NCI-H524 (cell line): Measurements from ENCODE around the gene PKIB.
A peak's percentile ranks its signal among the peaks of the same experiment; 100 is the strongest.
"Not testable (repeated sequence)": the region's sequence is repeated elsewhere in the genome, so short reads cannot be mapped to it uniquely, and the experiment has no call there.

ENCODE experiments used
- DNase-seq, 2 experiments: peaks; one replicate each; lab custom pipeline; 2025; lab: John Stamatoyannopoulos, UW

The PKIB gene

DNA sequence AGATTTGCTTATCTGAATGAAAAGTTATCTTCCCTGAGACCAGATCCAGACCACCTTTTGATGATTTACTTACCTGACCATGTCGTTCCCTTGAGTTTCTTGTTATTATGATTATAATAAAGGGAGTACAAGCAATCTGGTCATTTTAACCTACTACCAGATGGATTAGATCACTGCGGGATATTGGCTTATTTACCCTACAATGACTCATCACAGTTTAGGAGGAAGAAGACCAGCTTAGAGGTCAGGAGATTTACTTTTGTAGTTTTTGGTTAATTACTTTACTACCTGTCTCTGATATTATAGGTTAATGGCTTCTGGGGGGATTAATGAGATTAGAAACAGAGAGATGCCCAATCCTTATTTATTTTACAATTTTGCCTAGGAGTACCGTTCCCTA, 10.7 kb downstream of the PKIB start:
- DNase-seq = peak; percentile 13 to 51

DNA sequence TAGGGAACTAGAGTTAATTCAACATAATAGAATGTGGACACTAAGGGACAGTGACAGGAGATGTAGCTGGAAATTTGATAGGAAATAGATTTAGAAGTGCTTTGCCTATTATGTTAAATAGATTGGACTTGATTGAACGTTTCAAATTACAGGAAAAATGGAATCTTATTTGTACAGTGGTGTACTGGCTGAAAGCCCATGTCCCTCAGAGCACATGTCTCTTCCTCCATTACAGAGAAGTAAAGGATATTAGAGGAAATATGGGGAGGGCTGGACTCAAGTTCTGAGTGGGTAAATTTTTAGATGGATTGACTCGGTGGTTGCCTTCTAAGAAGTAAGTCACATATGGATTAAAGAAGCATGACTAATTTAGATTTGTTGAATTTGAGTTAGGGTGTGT, 11.4 kb downstream of the PKIB start:
- peak in 1 of 2 experiments; percentile 32 for DNase-seq

GRCh38 chr6:122622479-122622878, 12.3 kb downstream of the PKIB start:
- peak; percentile 65 to 88 for DNase-seq

DNA sequence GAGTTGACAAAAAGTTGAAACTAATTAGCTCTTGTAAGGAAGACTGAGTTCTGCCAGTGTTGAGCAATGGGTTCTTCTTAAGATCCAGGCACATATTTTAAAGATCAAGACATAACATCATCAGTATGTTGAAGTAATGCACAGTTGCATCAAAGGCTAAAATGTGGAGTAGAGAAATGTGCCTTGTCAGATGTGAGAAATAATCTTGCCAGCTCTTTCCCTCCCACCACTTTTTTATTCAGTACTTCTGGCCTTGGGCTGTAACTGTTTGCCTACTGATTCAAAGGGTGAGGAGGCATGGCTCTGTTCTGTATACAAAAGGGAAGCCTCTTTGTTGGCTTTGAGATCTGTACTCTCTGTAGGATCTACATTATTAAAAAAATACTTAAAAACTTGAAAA, 13.1 kb downstream of the PKIB start:
- no peak for DNase-seq

- DNase-seq = no peak
Measured at GRCh38 chr6:122624853-122625252, 14.6 kb downstream of the PKIB start.

GRCh38 chr6:122628714-122629113, 18.5 kb downstream of the PKIB start:
- DNase-seq = no peak

GRCh38 chr6:122631571-122632249, 21.5 kb downstream of the PKIB start:
- no peak for DNase-seq

DNA sequence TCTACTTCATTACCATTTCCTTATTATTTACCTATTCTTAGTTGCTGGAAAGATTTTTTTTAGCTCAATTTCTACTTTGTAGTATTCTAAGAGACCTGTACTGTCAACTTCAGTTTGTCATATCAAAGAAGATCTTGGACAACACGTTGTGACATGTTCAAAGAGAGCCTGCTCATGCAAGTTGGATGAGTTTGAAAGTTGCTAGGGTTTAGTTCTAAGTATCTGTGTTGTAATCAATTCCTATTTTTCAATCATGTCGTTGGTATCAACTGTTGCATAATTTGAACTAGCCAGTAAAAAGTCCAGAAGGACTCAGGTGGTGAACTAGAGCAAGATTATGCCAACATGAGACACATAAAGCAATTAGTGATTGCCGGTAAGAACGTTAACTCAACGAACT, 30.2 kb downstream of the PKIB start:
- no peak for DNase-seq

GRCh38 chr6:122641819-122642218, 31.6 kb downstream of the PKIB start:
- no peak for DNase-seq

DNA sequence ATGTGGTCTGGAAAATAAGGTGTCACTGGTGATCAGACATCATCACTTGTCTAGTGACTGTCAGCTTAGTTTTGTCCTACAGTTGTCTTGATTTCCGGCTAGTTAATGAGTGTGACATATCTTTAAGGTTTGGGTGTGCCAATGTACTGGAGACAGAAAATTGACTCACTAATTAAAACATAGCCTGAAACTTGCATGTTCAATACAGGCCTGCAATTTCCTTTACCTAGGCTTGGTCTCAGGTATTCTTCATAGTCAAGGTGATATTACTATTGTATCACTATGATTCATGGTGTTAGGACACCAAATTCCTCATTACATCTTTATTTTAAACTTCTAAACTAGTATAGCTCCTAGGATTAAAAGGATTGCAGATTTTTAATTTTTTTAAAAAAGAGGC, 32.4 kb downstream of the PKIB start:
- not testable (repeated sequence) for DNase-seq

DNA sequence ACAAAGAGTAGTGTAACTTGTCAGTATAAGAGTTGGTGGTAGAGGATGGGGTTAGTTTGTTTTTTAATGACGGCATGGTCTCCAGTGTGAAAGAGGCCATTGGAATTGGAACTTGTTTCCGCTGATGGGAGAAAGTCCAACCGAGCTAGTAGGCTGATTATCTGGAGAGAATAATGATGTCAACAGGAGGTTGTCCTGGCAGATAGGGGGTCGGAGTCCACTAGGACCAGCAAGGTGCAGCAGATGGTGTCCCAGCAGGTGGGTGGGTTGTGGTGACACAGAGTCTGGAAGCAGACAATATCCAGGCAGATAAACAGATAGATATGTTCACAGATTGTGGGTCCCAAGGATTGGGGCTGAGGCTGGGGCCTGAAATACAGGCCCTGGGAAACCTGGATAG, 35.1 kb downstream of the PKIB start:
- DNase-seq = peak; percentile 65 to 72

- DNase-seq = no peak
Measured at GRCh38 chr6:122647765-122648164, 37.6 kb downstream of the PKIB start.

GRCh38 chr6:122648726-122649125, 38.5 kb downstream of the PKIB start:
- no peak for DNase-seq

- DNase-seq = no peak
Measured at GRCh38 chr6:122649701-122650100, 39.5 kb downstream of the PKIB start.

- DNase-seq = no peak
Measured at GRCh38 chr6:122650403-122650802, 40.2 kb downstream of the PKIB start.

DNA sequence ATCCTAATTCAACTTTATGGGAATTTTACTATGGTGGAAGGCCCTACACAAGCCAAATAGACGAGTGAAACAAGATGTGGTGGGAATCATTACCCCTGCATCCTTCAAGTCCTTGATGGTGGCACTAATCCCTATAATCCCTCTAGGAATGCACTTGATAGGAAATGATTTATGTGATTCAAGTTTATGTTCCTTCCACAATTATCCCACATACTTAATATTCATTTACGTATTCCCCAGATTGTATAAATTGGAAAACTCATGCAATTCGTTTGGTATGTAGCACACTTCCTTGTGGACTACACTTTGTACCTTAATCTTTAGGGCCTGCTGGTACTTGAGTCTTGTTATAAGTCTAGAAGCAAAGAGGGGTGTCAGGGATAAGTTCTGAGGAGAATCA, 40.8 kb downstream of the PKIB start:
- peak; percentile 27 to 71 for DNase-seq

DNA sequence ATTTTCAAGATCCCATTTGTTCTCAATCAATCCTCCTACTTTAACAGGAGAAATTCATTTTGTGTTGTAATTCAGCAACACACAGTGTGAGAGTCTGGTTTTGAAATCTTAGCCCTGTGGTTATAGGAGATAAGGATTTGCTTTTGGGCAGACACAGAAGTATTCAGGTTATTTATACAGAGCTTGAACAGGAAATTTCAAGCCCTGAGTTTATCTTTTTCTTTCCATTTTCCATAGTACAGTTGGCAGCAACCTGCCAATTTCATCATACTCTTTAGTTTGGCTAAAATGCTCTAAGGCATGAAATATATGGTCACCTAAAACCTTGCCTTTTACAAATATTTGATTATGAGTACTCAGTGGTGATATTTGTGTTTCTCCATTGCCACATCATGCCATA, 41.4 kb downstream of the PKIB start:
- no peak for DNase-seq

- peak in 1 of 2 experiments; percentile 7 for DNase-seq
Measured at GRCh38 chr6:122652431-122652830, 42.2 kb downstream of the PKIB start.

GRCh38 chr6:122653094-122653493, 42.9 kb downstream of the PKIB start:
- no peak for DNase-seq

DNA sequence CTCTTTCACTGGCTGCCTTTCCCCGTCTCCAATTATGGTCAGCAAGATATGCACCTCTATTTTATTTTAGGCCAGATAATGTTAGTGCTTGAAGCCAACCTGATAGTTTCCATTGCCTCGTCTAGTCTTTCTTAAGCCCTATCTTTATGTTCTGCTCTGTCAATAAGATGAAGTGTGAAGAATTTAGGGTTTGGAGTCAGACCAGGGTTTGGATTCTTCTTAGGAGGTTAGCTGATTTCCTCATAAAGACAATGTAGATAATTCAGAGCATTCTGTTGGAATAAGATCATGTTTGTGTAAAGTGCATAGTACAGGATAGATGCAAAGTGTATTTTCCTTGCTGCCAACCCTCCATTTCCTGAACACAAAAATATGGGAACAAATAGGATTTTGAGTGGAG, 43.8 kb downstream of the PKIB start:
- DNase-seq = no peak

DNA sequence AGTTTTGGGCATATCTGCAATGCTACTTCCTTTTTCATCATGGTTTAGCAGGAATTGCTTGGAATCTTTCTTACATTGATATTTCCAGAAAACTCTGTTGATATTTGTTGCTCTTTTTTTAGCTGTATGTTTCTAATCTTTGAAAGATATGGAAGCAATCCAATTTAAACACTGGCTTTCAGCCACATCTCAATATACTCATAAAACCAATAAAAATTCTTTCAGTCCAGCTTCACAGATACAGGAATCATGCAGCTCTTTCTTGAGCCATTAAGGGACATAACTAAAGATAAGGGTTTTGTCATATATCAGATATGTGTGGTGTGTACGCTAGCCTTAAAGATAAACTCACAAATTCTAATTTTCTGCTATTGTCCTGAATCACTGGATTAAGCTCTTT, 47.4 kb downstream of the PKIB start:
- DNase-seq = no peak

DNA sequence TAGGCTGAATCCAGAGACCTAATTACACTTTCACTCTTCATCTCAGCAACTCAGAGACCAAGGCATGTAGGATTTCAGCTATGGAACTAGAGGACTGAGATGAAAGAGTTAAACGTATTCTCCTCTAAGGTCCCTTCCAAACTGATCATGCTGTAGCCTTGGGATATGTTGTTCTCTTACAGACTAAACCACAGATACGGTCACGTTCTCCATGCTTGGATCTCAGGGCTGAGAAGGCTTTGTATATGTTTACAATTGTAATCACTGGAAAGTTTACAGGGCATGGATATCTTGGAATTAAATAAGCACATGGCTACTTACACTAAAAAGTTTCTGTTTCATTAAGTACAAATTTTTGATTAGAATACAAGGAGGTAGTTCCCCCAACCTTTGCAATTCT, 50.1 kb downstream of the PKIB start:
- no peak for DNase-seq

DNA sequence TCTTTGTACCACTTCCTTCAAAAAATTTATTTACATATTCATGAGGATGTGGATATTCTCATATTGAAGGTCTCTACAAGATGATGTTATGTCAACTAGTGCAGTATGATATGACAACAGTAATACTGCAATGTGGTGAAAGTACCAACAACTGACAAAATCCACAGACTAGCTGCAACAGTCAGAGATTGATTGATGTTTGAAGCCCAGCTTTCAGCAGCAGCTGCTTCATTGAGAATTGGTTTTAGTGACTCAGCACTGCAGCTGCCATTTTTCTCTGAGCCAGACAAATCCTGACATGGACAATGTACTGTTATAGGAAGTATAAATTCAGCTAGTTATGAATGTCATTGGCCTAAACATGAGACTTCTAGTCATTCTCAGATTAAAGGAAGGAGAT, 53.8 kb downstream of the PKIB start:
- DNase-seq = peak in 1 of 2 experiments; percentile 12

- no peak for DNase-seq
Measured at GRCh38 chr6:122665929-122666328, 55.7 kb downstream of the PKIB start.
